Caco-2 (cell line): Measurements from ENCODE around the gene STAP2. TPM values are rescaled to one million over a fixed set of nuclear protein-coding genes. Genes with fewer than 3 reads are reported as not detected.

ENCODE experiments used
- BruUV-seq: library from RNA; stranded (reverse); fragments of 400-500 nt; replicated peaks from 2 replicates; lab custom pipeline; 2021; lab: Mats Ljungman, UMichigan
- CTCF ChIA-PET: fragments of 300-600 bp; sonication (Branson Sonifier 250); formaldehyde crosslinking; loops from one replicate; lab custom pipeline; 2022; ENCODE audit warnings: antibody characterized with exemption; lab: Charles Lee
- POLR2A ChIA-PET: fragments of 300-600 bp; sonication (Branson Sonifier 250); formaldehyde crosslinking; loops from one replicate; lab custom pipeline; 2022; ENCODE audit warnings: antibody characterized with exemption; lab: Charles Lee
- DNase-seq, 2 experiments: peaks; one replicate each; pipeline versions ENCODE4 v3.0.0 to v3.0.0-alpha.2; 2020 to 2022
- H3K27me3 ChIP-seq: replicated peaks from 2 replicates; pipeline ENCODE4 v1.6.0; 2011; ENCODE audit warnings: low read length; ENCODE audit not compliant: control insufficient read depth, insufficient read depth
- H3K36me3 ChIP-seq: 2 replicates; pipeline ENCODE4 v1.5.1; 2011; ENCODE audit warnings: low read length; ENCODE audit not compliant: control insufficient read depth, insufficient read depth
- H3K4me1 ChIP-seq: fragments of 250-450 bp; sonication (Bioruptor Pico); 2 replicates; pipeline ENCODE4 v1.5.1; 2020; ENCODE audit warnings: mild to moderate bottlenecking
- H3K4me3 ChIP-seq: 2 replicates; pipeline ENCODE4 v1.5.1; 2011; ENCODE audit warnings: low read depth, mild to moderate bottlenecking, control low read depth, low read length
- H3K9me3 ChIP-seq: fragments of 250-450 bp; sonication (Bioruptor Pico); 2 replicates; pipeline ENCODE4 v1.5.1; 2020; ENCODE audit warnings: mild to moderate bottlenecking, moderate library complexity
- H3K27ac Mint-ChIP-seq: one replicate; pipeline ENCODE4 v1.8.0; 2022; ENCODE audit warnings: mixed read lengths; ENCODE audit not compliant: unreplicated experiment
- H3K27me3 Mint-ChIP-seq: one replicate; pipeline ENCODE4 v1.8.0; 2022; ENCODE audit warnings: mixed read lengths; ENCODE audit not compliant: insufficient read depth, unreplicated experiment
- H3K36me3 Mint-ChIP-seq: one replicate; pipeline ENCODE4 v1.8.0; 2022; ENCODE audit warnings: mild to moderate bottlenecking, mixed read lengths; ENCODE audit not compliant: insufficient read depth, unreplicated experiment
- H3K4me1 Mint-ChIP-seq: one replicate; pipeline ENCODE4 v1.8.0; 2022; ENCODE audit warnings: low read depth, mixed read lengths; ENCODE audit not compliant: unreplicated experiment
- H3K4me3 Mint-ChIP-seq: one replicate; pipeline ENCODE4 v1.8.0; 2022; ENCODE audit warnings: mild to moderate bottlenecking, moderate library complexity, mixed read lengths; ENCODE audit not compliant: unreplicated experiment
- H3K9me3 Mint-ChIP-seq: one replicate; pipeline ENCODE4 v1.8.0; 2022; ENCODE audit warnings: mixed read lengths; ENCODE audit not compliant: unreplicated experiment
- CTCF ChIP-seq, 2 experiments: fragments of 200-600 bp in 1 of 2; IDR thresholded peaks; 1 replicate in 1 of 2; 2 replicates in 1 of 2; pipeline versions ENCODE4 v1.5.1 to v1.8.0; 2011 to 2022; ENCODE audit warnings: antibody characterized with exemption in 1 of 2, control low read depth in 1 of 2, inconsistent platforms in 1 of 2, low read depth in 1 of 2, low read length in 1 of 2, mild to moderate bottlenecking in 1 of 2, moderate library complexity in 1 of 2; ENCODE audit not compliant: insufficient read depth in 1 of 2, severe bottlenecking in 1 of 2, unreplicated experiment in 1 of 2
- intact Hi-C: fragments of 100-400 bp; cut with micrococcal nuclease; formaldehyde crosslinking; loops from one replicate; pipeline ENCODE4 v1.10.0; 2022; ENCODE audit not compliant: unreplicated experiment
- total RNA-seq: library from RNA; stranded (reverse); gene quantifications from 2 replicates; pipeline ENCODE4 v1.2.3, GENCODE V29; 2022

The STAP2 gene
- total RNA-seq, 1 experiment from 2014 or later: 71.6 TPM

- no peak for DNase-seq
- Mint-ChIP-seq H3K27ac (peak overlapping the region; percentile 59), H3K27me3 (no peaks in the 10 kb centered on the region), H3K9me3 (peaks cover 6% of the 10 kb centered on the region), H3K4me3 (peak overlapping the region; percentile 66), H3K4me1 (peaks cover 8% of the 10 kb centered on the region), H3K36me3 (peaks cover 6% of the 10 kb centered on the region)
- Histone ChIP-seq H3K27me3 (no peaks in the 10 kb centered on the region), H3K36me3 (no peaks in the 10 kb centered on the region), H3K4me3 (peak overlapping the region; percentile 36), H3K9me3 (no peaks in the 10 kb centered on the region), H3K4me1 (peaks cover 14% of the 10 kb centered on the region)
- BruUV-seq: no TSS peak
- ChIA-PET POLR2A (interaction anchor here (1.5 kb wide), 1 partner anchor 58 kb away, joined by 9 read pairs; the partner anchor contains the start of gene MPND), CTCF (interaction anchor here (1.2 to 1.7 kb wide), 2 partner anchors 18 to 85 kb away, joined by 4 to 10 read pairs; no protein-coding TSS in a partner anchor)
- no peak for TF ChIP-seq CTCF (IDR thresholded peaks at IDR 0.05; ENCODE audit: insufficient read depth in 1 of 2, low read depth in 1 of 2, low read length in 1 of 2, severe bottlenecking in 1 of 2, unreplicated experiment in 1 of 2)
- intact Hi-C loops: loop anchor here (5.0 kb wide), 1 partner anchor 57 kb away; the partner anchor contains the start of gene MPND
Observed at GRCh38 chr19:4284974-4285373, 53.7 kb downstream of the STAP2 start.

DNA sequence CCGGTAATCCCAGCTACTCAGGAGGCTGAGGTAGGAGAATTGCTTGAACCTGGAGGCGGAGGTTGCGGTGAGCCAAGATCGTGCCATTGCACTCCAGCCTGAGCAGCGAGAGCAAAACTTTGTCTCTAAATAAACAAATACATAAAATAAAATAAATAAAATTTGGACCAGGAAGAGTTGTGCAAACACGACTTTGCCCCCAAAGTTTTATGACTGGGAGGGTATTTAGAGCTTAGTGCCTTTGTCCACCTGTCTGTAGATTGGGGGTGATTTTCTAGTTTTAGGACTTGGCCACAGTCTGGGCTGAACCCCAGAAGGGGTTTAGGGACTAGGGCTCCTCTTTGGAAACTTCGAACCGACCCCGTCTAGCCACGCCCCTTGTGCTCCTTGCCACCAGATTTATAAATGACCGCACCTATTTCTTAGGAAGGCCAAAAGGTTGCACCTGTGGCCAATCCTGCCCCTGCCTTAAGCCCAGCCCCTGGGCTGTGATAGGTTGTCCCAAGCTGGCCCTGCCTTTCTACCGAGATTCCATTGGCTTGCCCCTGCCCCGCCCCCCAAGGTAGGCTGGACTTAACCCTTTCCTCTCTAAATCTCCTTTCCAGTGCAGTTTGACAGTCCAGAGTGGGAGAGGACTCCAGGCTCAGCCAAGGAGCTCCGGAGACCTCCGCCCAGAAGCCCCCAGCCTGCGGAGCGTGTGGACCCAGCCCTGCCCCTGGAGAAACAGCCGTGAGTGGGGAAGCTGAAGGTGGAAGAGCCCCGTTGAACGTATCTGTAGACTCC lies 54.3 kb downstream of the STAP2 start:
- Histone ChIP-seq H3K36me3 (no peaks in the 10 kb centered on the region), H3K4me1 (peaks cover 16% of the 10 kb centered on the region), H3K9me3 (no peaks in the 10 kb centered on the region), H3K4me3 (peak overlapping the region; percentile 36), H3K27me3 (no peaks in the 10 kb centered on the region)
- Mint-ChIP-seq H3K27ac (peak overlapping the region; percentile 59), H3K27me3 (peaks cover 4% of the 10 kb centered on the region), H3K4me1 (peaks cover 14% of the 10 kb centered on the region), H3K9me3 (peaks cover 6% of the 10 kb centered on the region), H3K4me3 (peak overlapping the region; percentile 66), H3K36me3 (peaks cover 6% of the 10 kb centered on the region)
- peak; percentile 88 to 94 for DNase-seq
- BruUV-seq: no TSS peak
- ChIA-PET CTCF (interaction anchor here (0.8 to 1.7 kb wide), 3 partner anchors 17 to 86 kb away, joined by 4 to 10 read pairs (median 4); no protein-coding TSS in a partner anchor), POLR2A (interaction anchor here (1.5 kb wide), 1 partner anchor 59 kb away, joined by 9 read pairs; the partner anchor contains the start of gene MPND)
- intact Hi-C loops: loop anchor here (5.0 kb wide), 1 partner anchor 58 kb away; the partner anchor contains the start of gene MPND
- TF ChIP-seq CTCF (IDR thresholded peaks at IDR 0.05; ENCODE audit: insufficient read depth in 1 of 2, low read depth in 1 of 2, low read length in 1 of 2, severe bottlenecking in 1 of 2, unreplicated experiment in 1 of 2): no peak

- no peaks in the 10 kb centered on the region for H3K36me3 ChIP-seq
- Mint-ChIP-seq H3K4me3 (peak overlapping the region; percentile 85), H3K36me3 (peaks cover 6% of the 10 kb centered on the region), H3K9me3 (no peaks in the 10 kb centered on the region), H3K27ac (no peak overlapping the region), H3K27me3 (peaks cover 7% of the 10 kb centered on the region), H3K4me1 (peaks cover 7% of the 10 kb centered on the region)
- no peaks in the 10 kb centered on the region for H3K27me3 ChIP-seq
- peak overlapping the region; percentile 42 for H3K4me3 ChIP-seq
- no peak for TF ChIP-seq CTCF (IDR thresholded peaks at IDR 0.05; ENCODE audit: insufficient read depth in 1 of 2, low read depth in 1 of 2, low read length in 1 of 2, severe bottlenecking in 1 of 2, unreplicated experiment in 1 of 2)
- peaks cover 13% of the 10 kb centered on the region for H3K4me1 ChIP-seq
- H3K9me3 ChIP-seq: no peaks in the 10 kb centered on the region
- intact Hi-C loops: loop anchor here (5.0 kb wide), 1 partner anchor 63 kb away; the partner anchor contains the start of gene MPND
- CTCF ChIA-PET: no interaction called here
- POLR2A ChIA-PET: no interaction called here
- DNase-seq: no peak
- no TSS peak for BruUV-seq
Observed at GRCh38 chr19:4279530-4280422, 58.9 kb downstream of the STAP2 start.
